Suprapubic skin (tissue), 3 donors: ENCODE measurements around the gene KRTAP2-2.

Experiments used
- CTCF ChIP-seq, 2 donors: fragments of 200-600 bp in 1 of 2; fragments of 450-650 bp in 1 of 2; sonication (generic) in 1 of 2; IDR thresholded peaks; one replicate each; pipeline ENCODE4 v1.5.1; 2016 to 2019; ENCODE audit warnings: antibody characterized with exemption in 2 of 2, mild to moderate bottlenecking in 1 of 2, moderate library complexity in 1 of 2
- POLR2AphosphoS5 ChIP-seq, 3 donors: sonication (generic); formaldehyde crosslinking; IDR thresholded peaks; one replicate each; pipeline ENCODE4 v1.6.1; 2017; ENCODE audit warnings: antibody characterized with exemption in 3 of 3

- TF ChIP-seq CTCF (IDR thresholded peaks at IDR 0.05) = no peak
- no peak for TF ChIP-seq POLR2AphosphoS5 (IDR thresholded peaks at IDR 0.05)
These were observed 5.1 kb upstream of the KRTAP2-2 start, which contains the start of gene KRTAP2-3 for GRCh38 chr17:41060052-41060604.
